Naive B cell (primary cell): ENCODE data around the gene INO80D. TPM values are rescaled to one million over a fixed set of nuclear protein-coding genes. Genes with fewer than 3 reads are reported as not detected.
A peak's percentile ranks its signal among the peaks of the same experiment; 100 is the strongest.
"Not testable (repeated sequence)": the region's sequence is repeated elsewhere in the genome, so short reads cannot be mapped to it uniquely, and the experiment has no call there.

Experiments
- ATAC-seq, 2 donors: fragments of 150-1000 bp; cut with Tn5 transposase; 2 replicates each; pipeline ENCODE4 v1.10.0; 2021; ENCODE audit warnings: low read depth in 2 of 2, mild to moderate bottlenecking in 2 of 2, moderate library complexity in 2 of 2
- DNase-seq: peaks from one replicate; pipeline ENCODE4 v3.0.0; 2022
- H3K27ac Mint-ChIP-seq, 6 donors: one replicate each; pipeline ENCODE4 v1.8.0; 2020 to 2022; ENCODE audit warnings: mild to moderate bottlenecking in 6 of 6, mixed read lengths in 6 of 6, moderate library complexity in 5 of 6, inconsistent platforms in 2 of 6
- H3K27me3 Mint-ChIP-seq, 3 donors: one replicate each; pipeline ENCODE4 v1.8.0; 2021 to 2022; ENCODE audit warnings: mixed read lengths in 3 of 3, mild to moderate bottlenecking in 1 of 3
- H3K36me3 Mint-ChIP-seq, 2 donors: one replicate each; pipeline ENCODE4 v1.8.0; 2020 to 2022; ENCODE audit warnings: mixed read lengths in 2 of 2, inconsistent platforms in 1 of 2, mild to moderate bottlenecking in 1 of 2
- H3K4me1 Mint-ChIP-seq, 3 donors: one replicate each; pipeline ENCODE4 v1.8.0; 2020 to 2022; ENCODE audit warnings: mixed read lengths in 3 of 3, inconsistent platforms in 1 of 3, mild to moderate bottlenecking in 1 of 3, moderate library complexity in 1 of 3
- H3K4me3 Mint-ChIP-seq, 8 donors: one replicate each; pipeline ENCODE4 v1.8.0; 2020 to 2022; ENCODE audit warnings: mild to moderate bottlenecking in 8 of 8, mixed read lengths in 8 of 8, moderate library complexity in 8 of 8, inconsistent platforms in 2 of 8
- H3K9me3 Mint-ChIP-seq, 7 donors: one replicate each; pipeline ENCODE4 v1.8.0; 2020 to 2022; ENCODE audit warnings: mixed read lengths in 7 of 7, mild to moderate bottlenecking in 5 of 7, inconsistent platforms in 2 of 7, moderate library complexity in 1 of 7
- polyA plus RNA-seq, 6 donors: library from polyadenylated mRNA; unstranded; fragments of 300-500 nt; fragmentation: Illumina TruSeq; gene quantifications; one replicate each; pipeline ENCODE4 v1.2.3, GENCODE V29; 2021; ENCODE audit warnings: low read depth in 6 of 6

Gene INO80D
- polyA plus RNA-seq, 6 donors from 2014 or later: 14.2 to 25.5 (median 18.5) TPM

- Mint-ChIP-seq H3K4me1 (peaks cover 39 to 63% (median 51%) of the 10 kb centered on the region in 3 donors), H3K27ac (peak overlapping the region in 1 of 6 donors; percentile 57), H3K4me3 (no peak overlapping the region), H3K36me3 (peaks cover 0 to 5% of the 10 kb centered on the region in 2 donors), H3K9me3 (no peaks in the 10 kb centered on the region), H3K27me3 (no peaks in the 10 kb centered on the region)
- DNase-seq (no peak), ATAC-seq (no peak)
These were observed 10.9 kb downstream of the INO80D start for GRCh38 chr2:206075113-206075512.

DNA sequence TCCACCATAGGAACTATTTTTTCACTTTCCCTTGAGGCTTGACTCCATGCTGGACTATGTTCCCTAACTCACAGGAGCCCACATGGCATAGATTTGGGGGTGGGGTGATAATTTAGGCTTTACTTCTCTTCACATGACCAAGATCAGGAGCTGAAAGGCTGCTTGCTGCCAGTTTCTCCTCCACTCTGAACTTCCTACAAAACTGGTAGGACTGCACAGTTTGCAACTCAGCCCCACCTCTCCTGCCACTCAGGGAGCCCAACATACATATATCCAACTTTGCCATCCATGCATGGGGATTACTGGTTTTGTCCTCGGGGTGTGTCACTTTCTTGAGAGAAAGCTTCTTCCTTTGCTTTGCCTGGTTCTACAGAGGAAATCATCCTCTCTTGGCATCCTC lies 14.2 kb downstream of the INO80D start:
- DNase-seq (no peak), ATAC-seq (no peak)
- Mint-ChIP-seq H3K27me3 (no peaks in the 10 kb centered on the region), H3K27ac (peak overlapping the region in 5 of 6 donors; percentile 28 to 93 (median 50)), H3K36me3 (peaks cover 0 to 5% of the 10 kb centered on the region in 2 donors), H3K9me3 (no peaks in the 10 kb centered on the region), H3K4me1 (peaks cover 26 to 51% (median 41%) of the 10 kb centered on the region in 3 donors), H3K4me3 (no peak overlapping the region)

- DNase-seq (no peak), ATAC-seq (no peak)
- Mint-ChIP-seq H3K4me1 (peaks cover 30 to 63% (median 52%) of the 10 kb centered on the region in 3 donors), H3K27me3 (no peaks in the 10 kb centered on the region), H3K4me3 (no peak overlapping the region), H3K9me3 (no peaks in the 10 kb centered on the region), H3K36me3 (peaks cover 0 to 5% of the 10 kb centered on the region in 2 donors), H3K27ac (peak overlapping the region in 3 of 6 donors; percentile 32 to 76 (median 38))
These were observed 16.6 kb downstream of the INO80D start for GRCh38 chr2:206069417-206069816.

GRCh38 chr2:206068207-206068606 lies 17.8 kb downstream of the INO80D start:
- Mint-ChIP-seq H3K9me3 (no peaks in the 10 kb centered on the region), H3K4me1 (peaks cover 28 to 58% (median 53%) of the 10 kb centered on the region in 3 donors), H3K4me3 (no peak overlapping the region), H3K27me3 (no peaks in the 10 kb centered on the region), H3K27ac (peak overlapping the region in 1 of 6 donors; percentile 74), H3K36me3 (peaks cover 6 to 7% of the 10 kb centered on the region in 2 donors)
- no peak for ATAC-seq
- DNase-seq: no peak

DNA sequence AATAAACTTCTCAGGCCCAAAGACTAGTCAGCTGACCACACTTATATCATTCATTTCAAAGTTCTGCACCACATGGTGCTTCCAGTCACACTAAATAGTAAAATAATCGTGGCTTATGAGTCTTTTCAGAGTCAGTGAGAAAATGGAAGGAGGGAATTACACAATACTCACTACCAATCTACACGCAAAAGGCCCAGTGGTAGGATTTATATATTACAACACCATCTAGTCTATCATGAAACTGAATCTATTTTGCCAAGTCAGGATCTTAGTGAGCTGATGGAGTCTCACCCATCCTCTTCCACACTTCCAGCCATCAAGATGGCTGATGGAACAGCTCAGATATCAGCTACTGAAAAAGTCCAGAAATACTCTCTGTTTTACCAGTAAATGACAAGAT lies 21.9 kb downstream of the INO80D start:
- Mint-ChIP-seq H3K4me3 (no peak overlapping the region), H3K36me3 (peaks cover 6 to 8% of the 10 kb centered on the region in 2 donors), H3K4me1 (peaks cover 10 to 40% (median 36%) of the 10 kb centered on the region in 3 donors), H3K9me3 (no peaks in the 10 kb centered on the region), H3K27ac (peak overlapping the region in 1 of 6 donors; percentile 43), H3K27me3 (no peaks in the 10 kb centered on the region)
- ATAC-seq: no peak
- no peak for DNase-seq

- Mint-ChIP-seq H3K27ac (peak overlapping the region in 2 of 6 donors; percentile 39 to 43), H3K27me3 (no peaks in the 10 kb centered on the region), H3K4me1 (peaks cover 10 to 39% (median 36%) of the 10 kb centered on the region in 3 donors), H3K4me3 (no peak overlapping the region), H3K36me3 (peaks cover 6 to 8% of the 10 kb centered on the region in 2 donors), H3K9me3 (no peaks in the 10 kb centered on the region)
- DNase-seq (no peak), ATAC-seq (no peak)
These were observed 22.3 kb downstream of the INO80D start for GRCh38 chr2:206063635-206064034.

DNA sequence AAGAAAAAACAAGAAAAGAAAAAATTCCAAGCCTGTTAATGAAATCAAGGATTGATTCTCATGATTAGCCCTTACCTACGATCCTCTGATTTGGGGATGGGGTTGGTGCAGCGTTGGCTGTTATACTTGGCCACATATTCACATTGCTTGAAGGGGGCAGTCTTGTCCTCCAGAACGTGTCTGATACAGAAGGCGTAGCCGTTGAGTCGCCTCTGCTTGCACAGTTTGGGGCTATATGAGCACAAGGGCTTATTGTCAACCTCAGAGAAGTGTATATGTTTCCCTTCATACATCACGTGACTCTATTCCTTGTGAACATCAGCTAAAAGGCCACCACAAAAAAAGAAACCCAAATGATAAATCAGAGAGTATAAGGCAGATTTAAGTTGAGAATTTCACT lies 23.2 kb downstream of the INO80D start:
- no peak overlapping the region for H3K4me3 Mint-ChIP-seq
- peak overlapping the region in 1 of 6 donors; percentile 29 for H3K27ac Mint-ChIP-seq
- H3K9me3 Mint-ChIP-seq: no peaks in the 10 kb centered on the region
- no peak for DNase-seq
- peaks cover 6 to 8% of the 10 kb centered on the region in 2 donors for H3K36me3 Mint-ChIP-seq
- ATAC-seq: no peak
- peaks cover 10 to 36% (median 34%) of the 10 kb centered on the region in 3 donors for H3K4me1 Mint-ChIP-seq
- H3K27me3 Mint-ChIP-seq: no peaks in the 10 kb centered on the region

GRCh38 chr2:206056286-206056685 lies 29.7 kb downstream of the INO80D start:
- no peak for DNase-seq

DNA sequence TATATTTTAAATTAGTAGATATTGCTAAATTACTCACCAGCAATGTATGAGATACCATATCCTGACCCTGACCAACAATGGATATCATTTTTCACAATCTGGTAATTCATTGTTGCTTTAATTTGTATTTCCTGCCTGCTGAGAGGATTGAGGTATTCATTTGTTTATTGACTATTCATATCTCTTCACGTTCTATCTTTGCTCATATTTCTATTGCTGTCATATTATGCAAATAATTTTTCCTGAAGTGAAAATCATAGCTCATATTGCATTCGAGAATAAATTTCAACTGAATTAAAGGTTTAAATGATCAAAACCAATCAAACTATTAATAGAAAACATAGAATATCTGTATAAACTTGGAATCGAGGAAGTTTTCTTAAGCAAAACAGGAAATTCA lies 31.0 kb downstream of the INO80D start:
- DNase-seq: no peak
- Mint-ChIP-seq H3K4me3 (no peak overlapping the region), H3K4me1 (peaks cover 16 to 28% (median 17%) of the 10 kb centered on the region in 3 donors), H3K27ac (peak overlapping the region in 3 of 6 donors; percentile 34 to 75 (median 45)), H3K36me3 (peaks cover 15 to 28% of the 10 kb centered on the region in 2 donors), H3K9me3 (no peaks in the 10 kb centered on the region), H3K27me3 (no peaks in the 10 kb centered on the region)
- ATAC-seq: no peak

More at GRCh38 chr2:206056286-206056685, 29.7 kb downstream of the INO80D start:
- Mint-ChIP-seq H3K27me3 (no peaks in the 10 kb centered on the region), H3K36me3 (peaks cover 15 to 21% of the 10 kb centered on the region in 2 donors), H3K4me3 (peak overlapping the region in 1 of 8 donors; percentile 68), H3K9me3 (no peaks in the 10 kb centered on the region), H3K27ac (peak overlapping the region in 3 of 6 donors; percentile 9 to 78 (median 62)), H3K4me1 (peaks cover 16 to 28% (median 17%) of the 10 kb centered on the region in 3 donors)
- no peak for ATAC-seq

DNA sequence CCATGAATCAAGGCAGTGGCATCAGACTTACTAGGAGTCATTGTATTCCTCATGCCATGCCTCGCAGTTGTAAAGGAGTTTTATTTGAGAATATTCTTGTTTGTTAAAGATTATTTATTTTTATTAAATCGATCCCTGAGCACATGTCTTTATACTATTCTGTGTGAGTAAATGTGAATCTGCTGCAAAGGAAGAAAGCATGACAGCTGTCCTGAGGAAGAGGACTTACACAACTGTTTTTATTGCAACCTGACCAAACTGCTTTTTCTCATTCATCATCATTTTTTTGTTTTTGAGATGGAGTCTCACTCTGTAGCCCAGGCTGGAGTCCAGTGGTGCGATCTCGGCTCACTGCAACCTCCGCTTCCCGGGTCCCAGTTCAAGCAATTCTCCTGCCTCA lies 34.1 kb downstream of the INO80D start:
- peaks cover 11 to 23% of the 10 kb centered on the region in 2 donors for H3K36me3 Mint-ChIP-seq
- DNase-seq (no peak), ATAC-seq (no peak)
- H3K4me1 Mint-ChIP-seq: peaks cover 16 to 35% (median 17%) of the 10 kb centered on the region in 3 donors
- peak overlapping the region in 2 of 6 donors; percentile 4 to 54 for H3K27ac Mint-ChIP-seq
- H3K9me3 Mint-ChIP-seq: no peaks in the 10 kb centered on the region
- H3K4me3 Mint-ChIP-seq: no peak overlapping the region
- H3K27me3 Mint-ChIP-seq: no peaks in the 10 kb centered on the region

DNA sequence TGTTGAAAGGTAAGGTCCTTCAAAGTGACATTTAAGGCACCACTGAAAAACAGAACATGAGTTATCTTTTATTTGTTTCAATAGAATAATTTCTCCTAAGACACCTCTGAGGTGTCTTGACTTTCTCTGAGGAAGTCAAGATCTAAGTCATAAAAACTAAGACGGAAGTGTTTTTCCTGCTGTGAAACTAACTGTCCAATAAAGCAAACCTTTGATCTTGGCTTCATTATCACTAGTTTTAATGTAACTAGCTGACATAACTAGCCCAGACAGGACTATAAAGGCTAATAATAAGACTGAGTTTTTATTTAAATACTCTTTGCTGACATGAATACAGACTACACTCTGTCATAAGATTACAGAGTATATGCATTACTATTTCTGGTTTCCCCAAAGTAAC lies 36.6 kb downstream of the INO80D start:
- H3K27ac Mint-ChIP-seq: peak overlapping the region in 1 of 6 donors; percentile 37
- no peaks in the 10 kb centered on the region for H3K9me3 Mint-ChIP-seq
- no peak for DNase-seq
- peaks cover 4 to 16% (median 15%) of the 10 kb centered on the region in 3 donors for H3K4me1 Mint-ChIP-seq
- no peaks in the 10 kb centered on the region for H3K27me3 Mint-ChIP-seq
- no peak for ATAC-seq
- H3K36me3 Mint-ChIP-seq: peaks cover 11 to 14% of the 10 kb centered on the region in 2 donors
- no peak overlapping the region for H3K4me3 Mint-ChIP-seq

DNA sequence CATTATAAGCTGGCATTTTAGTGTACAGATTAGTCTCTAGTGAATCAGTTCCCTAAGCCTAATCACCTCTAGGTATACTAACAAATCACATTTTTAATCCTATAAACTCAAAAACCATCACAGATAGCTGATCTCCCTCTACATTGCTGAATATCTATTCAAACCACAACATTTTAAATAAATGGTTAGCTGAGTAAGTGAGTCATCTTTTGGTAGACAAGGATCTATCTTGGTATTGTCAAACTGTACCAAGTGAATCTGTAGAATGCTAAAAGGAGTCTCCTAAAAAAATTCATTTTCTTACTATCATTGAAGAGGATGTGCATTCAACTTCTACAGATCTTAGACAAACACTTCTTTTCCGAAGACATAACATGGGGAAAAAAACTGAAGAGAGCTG lies 40.7 kb downstream of the INO80D start:
- H3K36me3 Mint-ChIP-seq: peaks cover 10 to 25% of the 10 kb centered on the region in 2 donors
- no peak overlapping the region for H3K4me3 Mint-ChIP-seq
- ATAC-seq (no peak), DNase-seq (no peak)
- H3K27me3 Mint-ChIP-seq: no peaks in the 10 kb centered on the region
- H3K27ac Mint-ChIP-seq: peak overlapping the region in 4 of 6 donors; percentile 6 to 70 (median 28)
- no peaks in the 10 kb centered on the region for H3K9me3 Mint-ChIP-seq
- peaks cover 12 to 35% (median 21%) of the 10 kb centered on the region in 3 donors for H3K4me1 Mint-ChIP-seq

- peak overlapping the region in 2 of 6 donors; percentile 4 to 54 for H3K27ac Mint-ChIP-seq
- H3K4me1 Mint-ChIP-seq: peaks cover 11 to 41% (median 17%) of the 10 kb centered on the region in 3 donors
- no peaks in the 10 kb centered on the region for H3K27me3 Mint-ChIP-seq
- H3K9me3 Mint-ChIP-seq: no peaks in the 10 kb centered on the region
- DNase-seq (no peak), ATAC-seq (no peak)
- no peak overlapping the region for H3K4me3 Mint-ChIP-seq
- H3K36me3 Mint-ChIP-seq: peaks cover 33 to 47% of the 10 kb centered on the region in 2 donors
These were observed 45.4 kb downstream of the INO80D start for GRCh38 chr2:206040525-206040924.

DNA sequence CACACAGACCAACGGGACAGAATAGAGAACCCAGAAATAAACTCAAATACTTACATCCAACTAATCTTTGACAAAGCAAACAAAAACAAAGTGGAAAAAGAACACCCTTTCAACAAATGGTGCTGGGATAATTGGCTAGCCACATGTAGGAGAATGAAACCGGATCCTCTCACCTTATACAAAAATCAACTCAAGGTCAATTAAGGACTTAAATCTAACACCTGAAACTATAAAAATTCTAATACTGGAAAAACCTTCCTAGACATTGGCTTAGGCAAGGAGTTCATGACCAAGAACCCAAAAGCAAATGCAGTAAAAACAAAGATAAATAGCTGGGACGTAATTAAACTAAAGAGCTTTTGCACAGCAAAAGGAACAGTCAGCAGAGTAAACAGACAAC lies 50.6 kb downstream of the INO80D start:
- Mint-ChIP-seq H3K9me3 (peaks cover 0 to 13% (median 3%) of the 10 kb centered on the region in 7 donors), H3K4me1 (peaks cover 24 to 52% (median 41%) of the 10 kb centered on the region in 3 donors), H3K36me3 (peaks cover 65 to 76% of the 10 kb centered on the region in 2 donors), H3K27ac (peak overlapping the region in 1 of 6 donors; percentile 42)
- H3K27me3 Mint-ChIP-seq, DNase-seq, ATAC-seq, H3K4me3 Mint-ChIP-seq: not testable (repeated sequence)
